ENCODE data around the gene GOLGA6L2.

DNA sequence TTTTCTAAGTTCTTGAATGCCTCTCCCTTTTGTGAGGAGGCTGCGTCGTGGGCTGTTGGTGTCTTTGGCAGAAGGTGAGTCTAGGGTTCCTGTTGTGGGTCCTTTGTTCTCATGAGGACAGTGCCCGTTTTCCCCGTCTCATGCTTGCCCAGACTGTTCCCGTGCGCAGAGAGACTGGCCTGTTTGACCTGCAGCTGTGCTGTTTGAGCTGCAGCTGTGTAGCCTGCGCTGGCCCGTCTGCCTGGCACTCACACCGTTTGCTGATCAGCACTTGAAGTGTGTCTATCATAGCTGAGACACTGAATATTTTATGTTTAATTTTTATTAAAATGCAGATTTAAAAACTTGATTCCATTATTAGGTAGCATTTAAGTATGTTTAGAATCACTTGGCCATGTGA, 9.9 kb downstream of the GOLGA6L2 start:
- TF ChIP-seq, protein P1, sequence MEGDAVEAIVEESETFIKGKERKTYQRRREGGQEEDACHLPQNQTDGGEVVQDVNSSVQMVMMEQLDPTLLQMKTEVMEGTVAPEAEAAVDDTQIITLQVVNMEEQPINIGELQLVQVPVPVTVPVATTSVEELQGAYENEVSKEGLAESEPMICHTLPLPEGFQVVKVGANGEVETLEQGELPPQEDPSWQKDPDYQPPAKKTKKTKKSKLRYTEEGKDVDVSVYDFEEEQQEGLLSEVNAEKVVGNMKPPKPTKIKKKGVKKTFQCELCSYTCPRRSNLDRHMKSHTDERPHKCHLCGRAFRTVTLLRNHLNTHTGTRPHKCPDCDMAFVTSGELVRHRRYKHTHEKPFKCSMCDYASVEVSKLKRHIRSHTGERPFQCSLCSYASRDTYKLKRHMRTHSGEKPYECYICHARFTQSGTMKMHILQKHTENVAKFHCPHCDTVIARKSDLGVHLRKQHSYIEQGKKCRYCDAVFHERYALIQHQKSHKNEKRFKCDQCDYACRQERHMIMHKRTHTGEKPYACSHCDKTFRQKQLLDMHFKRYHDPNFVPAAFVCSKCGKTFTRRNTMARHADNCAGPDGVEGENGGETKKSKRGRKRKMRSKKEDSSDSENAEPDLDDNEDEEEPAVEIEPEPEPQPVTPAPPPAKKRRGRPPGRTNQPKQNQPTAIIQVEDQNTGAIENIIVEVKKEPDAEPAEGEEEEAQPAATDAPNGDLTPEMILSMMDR (IDR thresholded peaks at IDR 0.05; ENCODE audit: low read depth, low read length), result no peak
- no peak for TF ChIP-seq EZH2phosphoT487 (IDR thresholded peaks at IDR 0.05; ENCODE audit: low read depth)
